GM20000 (cell line): ENCODE results near the gene DPH3.

ENCODE experiments used
- DNase-seq: peaks from one replicate; pipeline ENCODE4 v3.0.0; 2012; ENCODE audit warnings: low spot score
- TF ChIP-seq, protein P1 (sequence below): IDR thresholded peaks from 2 replicates; pipeline ENCODE4 v1.5.1; 2012; ENCODE audit warnings: mild to moderate bottlenecking, control low read depth; ENCODE audit errors: extremely low read depth, missing control alignments

The DPH3 gene

DNA sequence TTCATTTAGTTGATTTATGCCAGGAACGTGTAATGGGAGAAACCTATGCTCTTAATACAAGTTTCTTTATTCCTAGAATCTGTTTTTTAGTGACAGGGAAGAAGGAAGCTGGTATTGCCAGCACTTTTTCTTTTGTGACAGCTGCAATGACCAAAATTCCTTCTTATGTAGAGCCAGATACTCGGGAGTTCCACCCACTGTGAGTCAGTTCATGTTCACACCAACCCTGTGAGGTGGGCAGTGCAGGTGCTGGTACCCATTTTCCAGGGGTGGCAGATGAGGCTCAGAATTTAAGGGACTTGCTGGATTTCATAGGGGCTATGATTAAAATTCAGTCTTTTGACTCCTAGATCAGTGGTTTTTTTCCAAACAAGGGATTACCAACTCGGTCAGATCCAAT is 35.0 kb upstream of the DPH3 start:
- TF ChIP-seq, protein P1, sequence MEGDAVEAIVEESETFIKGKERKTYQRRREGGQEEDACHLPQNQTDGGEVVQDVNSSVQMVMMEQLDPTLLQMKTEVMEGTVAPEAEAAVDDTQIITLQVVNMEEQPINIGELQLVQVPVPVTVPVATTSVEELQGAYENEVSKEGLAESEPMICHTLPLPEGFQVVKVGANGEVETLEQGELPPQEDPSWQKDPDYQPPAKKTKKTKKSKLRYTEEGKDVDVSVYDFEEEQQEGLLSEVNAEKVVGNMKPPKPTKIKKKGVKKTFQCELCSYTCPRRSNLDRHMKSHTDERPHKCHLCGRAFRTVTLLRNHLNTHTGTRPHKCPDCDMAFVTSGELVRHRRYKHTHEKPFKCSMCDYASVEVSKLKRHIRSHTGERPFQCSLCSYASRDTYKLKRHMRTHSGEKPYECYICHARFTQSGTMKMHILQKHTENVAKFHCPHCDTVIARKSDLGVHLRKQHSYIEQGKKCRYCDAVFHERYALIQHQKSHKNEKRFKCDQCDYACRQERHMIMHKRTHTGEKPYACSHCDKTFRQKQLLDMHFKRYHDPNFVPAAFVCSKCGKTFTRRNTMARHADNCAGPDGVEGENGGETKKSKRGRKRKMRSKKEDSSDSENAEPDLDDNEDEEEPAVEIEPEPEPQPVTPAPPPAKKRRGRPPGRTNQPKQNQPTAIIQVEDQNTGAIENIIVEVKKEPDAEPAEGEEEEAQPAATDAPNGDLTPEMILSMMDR, result no peak

DNA sequence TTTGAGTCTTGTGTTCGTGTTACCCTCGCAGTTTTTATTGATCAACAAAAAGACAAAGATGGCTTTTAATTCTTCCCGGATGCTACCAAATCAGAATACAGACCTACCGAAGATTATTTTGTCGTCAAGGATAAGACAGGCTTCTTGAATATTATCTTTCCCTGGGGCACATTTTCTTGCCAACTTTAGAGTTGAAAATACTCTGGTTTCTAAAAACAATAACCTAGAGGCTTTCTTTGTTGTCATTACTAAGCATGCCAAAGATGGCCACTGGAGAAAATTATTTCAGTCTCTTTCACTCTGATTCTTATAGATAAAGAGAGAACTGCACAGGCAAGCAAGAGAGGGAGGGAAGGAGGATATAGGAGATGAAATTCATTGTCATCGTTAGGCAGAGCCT is 34.1 kb upstream of the DPH3 start:
- TF ChIP-seq, protein P1, result no peak
- DNase-seq, result no peak

More for the DNA sequence above, 35.0 kb upstream of the DPH3 start:
- DNase-seq, result no peak

DNA sequence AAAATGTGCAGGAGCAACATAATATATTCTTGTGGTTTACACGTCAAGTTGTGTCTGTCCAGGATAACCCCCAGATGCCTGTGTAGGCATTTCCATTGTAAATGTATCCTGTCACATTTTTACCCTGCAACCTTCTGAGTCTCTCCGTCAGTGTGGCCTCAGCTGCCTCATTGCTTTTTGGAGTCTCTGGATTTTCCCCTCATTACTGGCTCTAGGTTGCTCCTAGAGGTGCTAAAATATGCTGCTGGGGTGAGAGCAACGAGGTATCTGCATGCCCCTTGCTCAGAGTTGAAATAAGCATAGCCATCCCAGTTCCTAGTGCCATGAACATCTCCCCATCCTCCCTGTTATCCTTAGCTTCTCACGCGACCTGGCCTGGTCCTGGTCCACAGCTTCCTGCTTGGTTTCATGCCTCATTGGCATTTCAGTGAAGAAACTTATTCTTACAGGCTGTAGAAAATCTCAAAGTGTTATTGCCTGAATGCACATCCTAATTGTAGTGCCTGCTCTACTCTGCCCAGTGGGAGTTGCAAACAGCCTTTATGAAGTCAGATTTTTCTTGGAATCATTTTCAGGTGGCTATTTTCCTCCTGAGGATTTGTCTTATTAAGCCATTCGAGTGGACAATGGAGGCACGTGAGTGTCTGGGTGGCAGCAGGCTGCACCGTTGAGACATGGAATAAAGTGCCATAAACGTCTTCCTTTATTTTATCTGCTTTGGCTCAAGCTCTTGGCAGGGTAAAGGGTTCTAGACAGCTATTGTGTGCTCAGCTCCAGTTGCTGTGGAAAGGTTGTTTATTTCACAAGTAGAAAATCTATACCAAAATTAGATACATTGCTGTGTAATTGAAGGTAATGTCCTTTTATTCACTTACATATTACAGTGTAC is 33.5 kb upstream of the DPH3 start:
- DNase-seq, result no peak

DNA sequence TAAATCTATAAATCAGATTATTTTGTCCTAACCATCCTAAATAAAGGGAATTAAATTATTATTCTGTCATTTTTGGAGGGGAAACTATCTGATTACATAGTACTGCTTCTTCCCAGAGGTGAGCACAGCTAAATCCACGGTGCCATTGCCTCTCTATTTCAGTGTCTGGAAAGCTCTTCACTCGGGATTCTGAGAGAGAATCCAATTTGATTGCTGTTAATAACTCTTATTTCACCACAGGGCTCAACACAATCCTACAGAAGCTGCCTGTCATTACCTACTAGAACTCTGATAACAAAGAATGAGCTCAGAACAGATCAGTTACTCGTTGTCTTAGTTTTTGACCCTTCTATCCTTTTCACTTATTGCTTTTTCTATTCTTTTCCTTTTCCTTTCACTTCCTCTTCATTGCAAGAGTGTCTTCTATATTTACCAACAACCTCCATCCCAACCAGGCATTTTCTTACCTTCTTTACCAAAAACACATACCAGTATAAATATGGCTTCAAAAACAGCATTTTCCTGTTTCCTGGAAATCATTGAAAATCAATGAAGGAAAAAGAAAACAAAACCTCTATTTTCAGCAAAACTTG is 30.7 kb upstream of the DPH3 start:
- TF ChIP-seq, protein P1, result no peak
- DNase-seq, result no peak

More for the DNA sequence above, 33.5 kb upstream of the DPH3 start:
- TF ChIP-seq, protein P1, result no peak

DNA sequence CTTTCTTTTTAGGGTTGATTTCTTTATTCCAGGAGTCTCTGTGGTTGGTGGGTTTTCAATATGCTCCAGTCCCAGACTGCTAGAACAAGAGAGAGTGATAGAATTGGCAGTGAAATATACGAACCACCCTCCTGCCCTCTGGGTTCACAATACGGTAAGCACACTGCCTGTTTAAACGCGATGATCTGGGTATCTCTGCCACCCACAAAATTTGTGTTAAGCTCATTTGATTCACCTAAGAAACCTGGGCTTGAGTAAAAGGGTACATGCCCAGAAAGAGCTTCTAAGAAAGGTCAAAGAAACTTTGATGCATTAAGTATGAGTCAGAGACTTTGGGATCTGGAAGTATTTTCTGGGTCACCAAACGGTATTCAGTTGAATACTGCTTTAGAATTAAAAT is 30.1 kb upstream of the DPH3 start:
- no peak for DNase-seq
- TF ChIP-seq, protein P1, result no peak

DNA sequence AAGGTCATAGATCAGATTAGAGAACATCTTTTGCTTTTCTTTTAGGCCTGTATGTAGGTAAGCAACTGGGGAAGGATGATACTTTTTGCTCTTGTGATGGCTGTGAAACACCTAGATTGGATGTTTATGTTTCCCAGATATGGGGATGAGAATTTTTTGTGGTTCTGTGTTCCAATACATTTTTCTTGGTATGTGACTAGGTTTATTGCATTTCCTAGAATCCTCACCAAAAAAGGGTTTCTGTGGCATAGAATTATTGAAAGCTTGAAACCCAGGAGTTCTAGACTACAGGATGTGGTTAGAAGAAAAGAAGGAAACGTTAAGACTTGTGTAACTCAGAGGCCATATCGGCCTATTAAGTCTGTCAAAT is 26.1 kb upstream of the DPH3 start:
- TF ChIP-seq, protein P1, result no peak
- DNase-seq, result no peak
